WTC11 (cell line): ENCODE measurements around the gene CARS2. TPM values are rescaled to one million over a fixed set of nuclear protein-coding genes. Genes with fewer than 3 reads are reported as not detected.

ENCODE experiments used
- ATAC-seq: fragments of 200-7000 bp; cut with Tn5 transposase; 2 replicates; pipeline ENCODE4 v1.10.0; 2021; ENCODE audit warnings: mild to moderate bottlenecking, moderate library complexity
- CTCF ChIA-PET: fragments of 300-600 bp; sonication (Branson Sonifier 250); formaldehyde crosslinking; loops from one replicate; lab custom pipeline; 2021; ENCODE audit warnings: antibody characterized with exemption; lab: Charles Lee
- POLR2A ChIA-PET: fragments of 350-600 bp; sonication (Branson Sonifier 250); formaldehyde crosslinking; loops from one replicate; lab custom pipeline; 2021; ENCODE audit warnings: antibody characterized with exemption; lab: Charles Lee
- DNase-seq: peaks from one replicate; pipeline ENCODE4 v3.0.0; 2021; ENCODE audit warnings: low spot score
- H3K27ac Mint-ChIP-seq: 2 replicates; pipeline ENCODE4 v1.8.0; 2021; ENCODE audit warnings: mixed read lengths
- H3K27me3 Mint-ChIP-seq: 2 replicates; pipeline ENCODE4 v1.8.0; 2021; ENCODE audit warnings: low read depth, mild to moderate bottlenecking, moderate library complexity, mixed read lengths
- H3K36me3 Mint-ChIP-seq: 2 replicates; pipeline ENCODE4 v1.8.0; 2021; ENCODE audit warnings: mixed read lengths
- H3K4me1 Mint-ChIP-seq: 2 replicates; pipeline ENCODE4 v1.8.0; 2022; ENCODE audit warnings: mixed read lengths
- H3K4me3 Mint-ChIP-seq: 2 replicates; pipeline ENCODE4 v1.8.0; 2021; ENCODE audit warnings: mild to moderate bottlenecking, moderate library complexity, mixed read lengths
- H3K9me3 Mint-ChIP-seq: 2 replicates; pipeline ENCODE4 v1.8.0; 2021; ENCODE audit warnings: mixed read lengths
- ATF1 ChIP-seq: sonication (generic); formaldehyde crosslinking; IDR thresholded peaks from 2 replicates; pipeline ENCODE4 v1.8.1; 2023; ENCODE audit warnings: mild to moderate bottlenecking, moderate library complexity, missing genetic modification reagents
- CREB1 ChIP-seq: sonication (generic); formaldehyde crosslinking; IDR thresholded peaks from 2 replicates; pipeline ENCODE4 v1.8.0; 2023; ENCODE audit warnings: mild to moderate bottlenecking, missing genetic modification reagents
- FOXK1 ChIP-seq: sonication (generic); formaldehyde crosslinking; IDR thresholded peaks from 2 replicates; pipeline ENCODE4 v1.8.0; 2022; ENCODE audit warnings: mild to moderate bottlenecking, moderate library complexity, missing genetic modification reagents
- JUN ChIP-seq: sonication (generic); formaldehyde crosslinking; IDR thresholded peaks from 2 replicates; pipeline ENCODE4 v1.8.0; 2023; ENCODE audit warnings: mild to moderate bottlenecking, missing genetic modification reagents
- MLX ChIP-seq: sonication (generic); formaldehyde crosslinking; IDR thresholded peaks from 2 replicates; pipeline ENCODE4 v1.8.1; 2023; ENCODE audit warnings: mild to moderate bottlenecking, missing genetic modification reagents, moderate library complexity
- NR2C2 ChIP-seq: sonication (generic); formaldehyde crosslinking; IDR thresholded peaks from 2 replicates; pipeline ENCODE4 v1.8.0; 2022; ENCODE audit warnings: mild to moderate bottlenecking, missing genetic modification reagents
- OVOL2 ChIP-seq: fragments of 250-450 bp; sonication (Bioruptor Pico); IDR thresholded peaks from 2 replicates; pipeline ENCODE4 v1.9.0; 2021; ENCODE audit warnings: mild to moderate bottlenecking, borderline replicate concordance
- ZBTB21 ChIP-seq: sonication (generic); formaldehyde crosslinking; IDR thresholded peaks from 2 replicates; pipeline ENCODE4 v1.8.1; 2023; ENCODE audit warnings: mild to moderate bottlenecking, missing genetic modification reagents, borderline replicate concordance
- ZNF219 ChIP-seq: sonication (generic); formaldehyde crosslinking; IDR thresholded peaks from 2 replicates; pipeline ENCODE4 v1.8.0; 2023; ENCODE audit warnings: missing genetic modification reagents, mild to moderate bottlenecking, borderline replicate concordance
- ZNF263 ChIP-seq: sonication (generic); formaldehyde crosslinking; IDR thresholded peaks from 2 replicates; pipeline ENCODE4 v1.8.1; 2022; ENCODE audit warnings: low read depth, mild to moderate bottlenecking, moderate library complexity, missing genetic modification reagents
- total RNA-seq: library from RNA; stranded (reverse); gene quantifications from 3 replicates; pipeline ENCODE4 v1.2.3, GENCODE V29; 2021
- TF ChIP-seq, protein P1 (sequence below): sonication (generic); formaldehyde crosslinking; IDR thresholded peaks from 2 replicates; pipeline ENCODE4 v1.8.1; 2023; ENCODE audit warnings: mild to moderate bottlenecking, missing genetic modification reagents, borderline replicate concordance
- TF ChIP-seq, protein P2 (sequence below): sonication (generic); formaldehyde crosslinking; IDR thresholded peaks from 2 replicates; pipeline ENCODE4 v1.8.1; 2023; ENCODE audit warnings: mild to moderate bottlenecking, missing genetic modification reagents, moderate library complexity
- TF ChIP-seq, protein P3 (sequence below): sonication (generic); formaldehyde crosslinking; IDR thresholded peaks from 2 replicates; pipeline ENCODE4 v1.8.1; 2022; ENCODE audit warnings: low read depth, mild to moderate bottlenecking, moderate library complexity, missing genetic modification reagents, borderline replicate concordance
- TF ChIP-seq, protein P4 (sequence below): sonication (generic); formaldehyde crosslinking; IDR thresholded peaks from 2 replicates; pipeline ENCODE4 v1.8.1; 2022; ENCODE audit warnings: mild to moderate bottlenecking, missing genetic modification reagents, moderate library complexity, borderline replicate concordance
- TF ChIP-seq, protein P5 (sequence below): sonication (generic); formaldehyde crosslinking; IDR thresholded peaks from 2 replicates; pipeline ENCODE4 v1.8.1; 2022; ENCODE audit warnings: missing genetic modification reagents, borderline replicate concordance

CARS2 gene
- total RNA-seq, 1 experiment from 2014 or later: 39.9 TPM

DNA sequence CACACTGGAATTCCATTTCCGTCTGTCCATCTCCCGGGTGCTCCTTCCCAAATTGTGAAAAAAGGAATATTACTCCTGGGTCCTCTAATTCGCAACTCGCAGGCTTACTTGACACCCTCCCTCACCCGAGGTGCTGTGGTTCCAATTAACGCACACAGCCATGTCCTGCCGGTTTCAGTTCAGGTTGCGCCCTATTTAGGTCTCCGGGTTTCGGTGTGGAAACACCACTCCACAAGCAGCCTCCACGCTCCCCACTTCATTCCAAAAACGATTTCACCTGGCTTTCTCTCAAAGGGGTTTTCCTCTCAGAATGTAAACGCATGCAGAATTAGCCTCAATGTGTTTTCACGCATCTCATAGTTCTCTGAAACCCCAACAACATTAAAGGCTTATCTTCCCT, 52.6 kb downstream of the CARS2 start (continued):
- TF ChIP-seq, protein P1, sequence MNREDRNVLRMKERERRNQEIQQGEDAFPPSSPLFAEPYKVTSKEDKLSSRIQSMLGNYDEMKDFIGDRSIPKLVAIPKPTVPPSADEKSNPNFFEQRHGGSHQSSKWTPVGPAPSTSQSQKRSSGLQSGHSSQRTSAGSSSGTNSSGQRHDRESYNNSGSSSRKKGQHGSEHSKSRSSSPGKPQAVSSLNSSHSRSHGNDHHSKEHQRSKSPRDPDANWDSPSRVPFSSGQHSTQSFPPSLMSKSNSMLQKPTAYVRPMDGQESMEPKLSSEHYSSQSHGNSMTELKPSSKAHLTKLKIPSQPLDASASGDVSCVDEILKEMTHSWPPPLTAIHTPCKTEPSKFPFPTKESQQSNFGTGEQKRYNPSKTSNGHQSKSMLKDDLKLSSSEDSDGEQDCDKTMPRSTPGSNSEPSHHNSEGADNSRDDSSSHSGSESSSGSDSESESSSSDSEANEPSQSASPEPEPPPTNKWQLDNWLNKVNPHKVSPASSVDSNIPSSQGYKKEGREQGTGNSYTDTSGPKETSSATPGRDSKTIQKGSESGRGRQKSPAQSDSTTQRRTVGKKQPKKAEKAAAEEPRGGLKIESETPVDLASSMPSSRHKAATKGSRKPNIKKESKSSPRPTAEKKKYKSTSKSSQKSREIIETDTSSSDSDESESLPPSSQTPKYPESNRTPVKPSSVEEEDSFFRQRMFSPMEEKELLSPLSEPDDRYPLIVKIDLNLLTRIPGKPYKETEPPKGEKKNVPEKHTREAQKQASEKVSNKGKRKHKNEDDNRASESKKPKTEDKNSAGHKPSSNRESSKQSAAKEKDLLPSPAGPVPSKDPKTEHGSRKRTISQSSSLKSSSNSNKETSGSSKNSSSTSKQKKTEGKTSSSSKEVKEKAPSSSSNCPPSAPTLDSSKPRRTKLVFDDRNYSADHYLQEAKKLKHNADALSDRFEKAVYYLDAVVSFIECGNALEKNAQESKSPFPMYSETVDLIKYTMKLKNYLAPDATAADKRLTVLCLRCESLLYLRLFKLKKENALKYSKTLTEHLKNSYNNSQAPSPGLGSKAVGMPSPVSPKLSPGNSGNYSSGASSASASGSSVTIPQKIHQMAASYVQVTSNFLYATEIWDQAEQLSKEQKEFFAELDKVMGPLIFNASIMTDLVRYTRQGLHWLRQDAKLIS (CRISPR knock-in tag): no peak
- TF ChIP-seq ZBTB21 (no peak), CREB1 (CRISPR knock-in tag) (no peak), NR2C2 (CRISPR knock-in tag) (no peak)

GRCh38 chr13:110652764-110653163, 53.2 kb downstream of the CARS2 start:
- Mint-ChIP-seq H3K4me3 (no peak overlapping the region), H3K36me3 (peaks cover 19% of the 10 kb centered on the region), H3K27me3 (no peaks in the 10 kb centered on the region)
- ATAC-seq: no peak
- TF ChIP-seq ATF1 (CRISPR knock-in tag) (no peak), ZNF263 (CRISPR knock-in tag) (no peak), JUN (CRISPR knock-in tag) (no peak), OVOL2 (CRISPR knock-in tag) (no peak), FOXK1 (CRISPR knock-in tag) (no peak), ZBTB21 (no peak), ZNF219 (CRISPR knock-in tag) (no peak), MLX (CRISPR knock-in tag) (no peak)
- TF ChIP-seq, protein P2, sequence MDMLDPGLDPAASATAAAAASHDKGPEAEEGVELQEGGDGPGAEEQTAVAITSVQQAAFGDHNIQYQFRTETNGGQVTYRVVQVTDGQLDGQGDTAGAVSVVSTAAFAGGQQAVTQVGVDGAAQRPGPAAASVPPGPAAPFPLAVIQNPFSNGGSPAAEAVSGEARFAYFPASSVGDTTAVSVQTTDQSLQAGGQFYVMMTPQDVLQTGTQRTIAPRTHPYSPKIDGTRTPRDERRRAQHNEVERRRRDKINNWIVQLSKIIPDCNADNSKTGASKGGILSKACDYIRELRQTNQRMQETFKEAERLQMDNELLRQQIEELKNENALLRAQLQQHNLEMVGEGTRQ (CRISPR knock-in tag): no peak
- TF ChIP-seq, protein P3, sequence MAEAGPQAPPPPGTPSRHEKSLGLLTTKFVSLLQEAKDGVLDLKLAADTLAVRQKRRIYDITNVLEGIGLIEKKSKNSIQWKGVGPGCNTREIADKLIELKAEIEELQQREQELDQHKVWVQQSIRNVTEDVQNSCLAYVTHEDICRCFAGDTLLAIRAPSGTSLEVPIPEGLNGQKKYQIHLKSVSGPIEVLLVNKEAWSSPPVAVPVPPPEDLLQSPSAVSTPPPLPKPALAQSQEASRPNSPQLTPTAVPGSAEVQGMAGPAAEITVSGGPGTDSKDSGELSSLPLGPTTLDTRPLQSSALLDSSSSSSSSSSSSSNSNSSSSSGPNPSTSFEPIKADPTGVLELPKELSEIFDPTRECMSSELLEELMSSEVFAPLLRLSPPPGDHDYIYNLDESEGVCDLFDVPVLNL (CRISPR knock-in tag): no peak
- TF ChIP-seq, protein P4, sequence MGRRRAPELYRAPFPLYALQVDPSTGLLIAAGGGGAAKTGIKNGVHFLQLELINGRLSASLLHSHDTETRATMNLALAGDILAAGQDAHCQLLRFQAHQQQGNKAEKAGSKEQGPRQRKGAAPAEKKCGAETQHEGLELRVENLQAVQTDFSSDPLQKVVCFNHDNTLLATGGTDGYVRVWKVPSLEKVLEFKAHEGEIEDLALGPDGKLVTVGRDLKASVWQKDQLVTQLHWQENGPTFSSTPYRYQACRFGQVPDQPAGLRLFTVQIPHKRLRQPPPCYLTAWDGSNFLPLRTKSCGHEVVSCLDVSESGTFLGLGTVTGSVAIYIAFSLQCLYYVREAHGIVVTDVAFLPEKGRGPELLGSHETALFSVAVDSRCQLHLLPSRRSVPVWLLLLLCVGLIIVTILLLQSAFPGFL (CRISPR knock-in tag): no peak
- TF ChIP-seq, protein P5, sequence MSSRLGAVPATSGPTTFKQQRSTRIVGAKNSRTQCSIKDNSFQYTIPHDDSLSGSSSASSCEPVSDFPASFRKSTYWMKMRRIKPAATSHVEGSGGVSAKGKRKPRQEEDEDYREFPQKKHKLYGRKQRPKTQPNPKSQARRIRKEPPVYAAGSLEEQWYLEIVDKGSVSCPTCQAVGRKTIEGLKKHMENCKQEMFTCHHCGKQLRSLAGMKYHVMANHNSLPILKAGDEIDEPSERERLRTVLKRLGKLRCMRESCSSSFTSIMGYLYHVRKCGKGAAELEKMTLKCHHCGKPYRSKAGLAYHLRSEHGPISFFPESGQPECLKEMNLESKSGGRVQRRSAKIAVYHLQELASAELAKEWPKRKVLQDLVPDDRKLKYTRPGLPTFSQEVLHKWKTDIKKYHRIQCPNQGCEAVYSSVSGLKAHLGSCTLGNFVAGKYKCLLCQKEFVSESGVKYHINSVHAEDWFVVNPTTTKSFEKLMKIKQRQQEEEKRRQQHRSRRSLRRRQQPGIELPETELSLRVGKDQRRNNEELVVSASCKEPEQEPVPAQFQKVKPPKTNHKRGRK (CRISPR knock-in tag): no peak
- TF ChIP-seq, all 79 proteins: peak for 0
- DNase-seq: no peak
- POLR2A ChIA-PET: no interaction called here
- H3K4me1 Mint-ChIP-seq: no peaks in the 10 kb centered on the region
- H3K27ac Mint-ChIP-seq: no peak overlapping the region
- peaks cover 10% of the 10 kb centered on the region for H3K9me3 Mint-ChIP-seq
- CTCF ChIA-PET: no interaction called here
